ENCODE data around the gene GBE1.

GRCh38 chr3:81545572-81545971, 215.9 kb downstream of the GBE1 start:
- TF ChIP-seq CTCF (IDR thresholded peaks at IDR 0.05; ENCODE audit: insufficient read depth, low read length, poor library complexity, severe bottlenecking), result no peak
- TF ChIP-seq EZH2phosphoT487 (conservative IDR thresholded peaks at IDR 0.05; ENCODE audit: low read length), result no peak

Data from SU-DHL-6 (cell line).